Stimulated activated CD4-positive, alpha-beta T cell treated with anti-CD3 and anti-CD28 coated beads, TNF-alpha, amount 100 ng/mL, for 1 hour (primary cell): Measurements from ENCODE around the gene E2F2.

Source experiments
- DNase-seq, 3 donors: peaks; one replicate each; pipeline ENCODE4 v3.0.0-alpha.2; 2020; ENCODE audit warnings: low read depth in 3 of 3, low spot score in 1 of 3

Gene E2F2, protein sequence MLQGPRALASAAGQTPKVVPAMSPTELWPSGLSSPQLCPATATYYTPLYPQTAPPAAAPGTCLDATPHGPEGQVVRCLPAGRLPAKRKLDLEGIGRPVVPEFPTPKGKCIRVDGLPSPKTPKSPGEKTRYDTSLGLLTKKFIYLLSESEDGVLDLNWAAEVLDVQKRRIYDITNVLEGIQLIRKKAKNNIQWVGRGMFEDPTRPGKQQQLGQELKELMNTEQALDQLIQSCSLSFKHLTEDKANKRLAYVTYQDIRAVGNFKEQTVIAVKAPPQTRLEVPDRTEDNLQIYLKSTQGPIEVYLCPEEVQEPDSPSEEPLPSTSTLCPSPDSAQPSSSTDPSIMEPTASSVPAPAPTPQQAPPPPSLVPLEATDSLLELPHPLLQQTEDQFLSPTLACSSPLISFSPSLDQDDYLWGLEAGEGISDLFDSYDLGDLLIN

GRCh38 chr1:23530747-23531561 lies at the start of gene E2F2:
Gene E2F2, minus strand, starts transcription at chr1:23531233. Its CDS starts 440 bp downstream, at chr1:23530793.
- peak; percentile 58 to 66 (median 65) for DNase-seq

DNA sequence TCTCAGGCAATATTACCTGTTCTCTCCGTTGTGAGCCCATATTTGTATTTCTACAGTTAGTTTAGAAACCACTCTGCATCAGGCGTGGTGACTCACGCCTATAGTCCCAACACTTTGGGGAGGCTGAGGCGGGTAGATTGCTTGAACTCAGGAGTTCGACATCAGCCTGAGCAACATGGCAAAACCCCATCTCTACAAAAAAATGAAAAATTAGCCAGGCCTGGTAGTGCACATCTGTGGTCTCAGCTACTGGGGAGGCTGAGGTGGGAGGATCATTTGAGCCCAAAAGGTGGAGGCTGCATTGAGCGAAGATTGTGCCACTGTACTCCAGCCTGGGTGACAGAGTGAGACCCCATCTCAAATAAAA lies 47.9 kb upstream of the E2F2 start:
- no peak for DNase-seq

DNA sequence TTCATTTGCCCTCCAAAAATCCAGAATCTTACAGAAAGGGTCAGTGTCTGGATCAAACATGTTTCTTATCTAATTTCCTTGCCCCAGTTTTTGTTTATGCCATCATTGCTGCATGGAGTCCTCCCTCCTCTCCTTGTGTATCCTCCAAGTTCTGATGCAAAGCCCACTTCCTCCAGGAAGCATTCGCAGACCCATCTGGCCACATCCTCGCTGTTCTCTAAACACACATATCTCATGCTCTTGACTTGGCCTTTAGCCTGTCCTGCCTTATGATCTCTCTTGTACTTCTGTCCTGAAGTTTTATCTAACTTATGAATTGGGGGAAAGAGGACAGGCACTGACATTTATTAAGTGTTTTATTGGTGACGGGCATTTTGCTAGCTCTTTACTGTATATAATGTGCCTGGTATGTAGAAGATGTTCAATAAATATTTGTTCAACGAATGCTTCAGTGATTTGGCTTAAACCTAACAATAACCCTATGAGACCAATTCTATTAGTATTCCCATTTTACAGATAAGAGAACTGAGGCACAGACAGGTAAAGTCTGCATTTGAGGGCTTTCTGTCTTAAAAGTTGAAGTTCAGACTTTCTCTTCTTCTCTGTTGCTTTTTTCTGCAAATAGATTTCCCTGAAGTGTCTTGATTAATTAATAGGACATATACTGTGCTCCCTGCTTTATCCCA lies 47.4 kb upstream of the E2F2 start:
- no peak for DNase-seq

- DNase-seq, result no peak
Measured at GRCh38 chr1:23577056-23578004, 46.3 kb upstream of the E2F2 start.

GRCh38 chr1:23576338-23577055 lies 45.5 kb upstream of the E2F2 start:
- no peak for DNase-seq

GRCh38 chr1:23575226-23575810 lies 44.3 kb upstream of the E2F2 start:
- DNase-seq, result no peak

GRCh38 chr1:23574265-23574754 lies 43.3 kb upstream of the E2F2 start:
- no peak for DNase-seq

DNA sequence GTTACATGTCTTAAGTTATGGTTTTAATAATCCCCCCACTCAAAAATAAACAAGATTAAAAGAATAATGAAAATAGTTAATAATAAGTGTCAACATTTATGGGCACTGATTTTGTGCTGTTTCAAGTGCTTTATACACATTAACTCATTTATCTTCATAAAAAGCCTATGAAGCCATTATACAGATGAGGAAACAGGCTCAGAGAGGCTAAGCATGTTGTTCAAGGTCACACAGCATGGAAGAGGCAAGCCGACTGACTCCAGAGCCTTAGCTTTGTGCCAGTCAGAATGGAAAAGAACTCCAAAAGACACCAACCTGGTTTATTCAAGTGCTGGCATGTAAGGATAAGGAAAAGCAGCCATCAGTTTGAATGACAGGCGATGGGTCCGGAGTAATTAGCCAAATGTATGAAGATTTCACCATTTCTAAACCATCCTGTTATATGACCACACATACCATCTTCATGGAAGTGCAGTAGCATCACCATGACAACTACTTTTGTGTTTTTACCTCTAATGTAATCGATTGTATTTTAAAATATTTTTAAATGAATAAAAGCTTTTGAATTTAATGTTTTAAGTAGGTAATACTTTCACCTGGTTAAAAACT lies 42.6 kb upstream of the E2F2 start:
- DNase-seq, result no peak

GRCh38 chr1:23571465-23571864 lies 40.4 kb upstream of the E2F2 start:
- DNase-seq, result no peak

- DNase-seq, result no peak
Measured at GRCh38 chr1:23570001-23570691, 39.1 kb upstream of the E2F2 start.

DNA sequence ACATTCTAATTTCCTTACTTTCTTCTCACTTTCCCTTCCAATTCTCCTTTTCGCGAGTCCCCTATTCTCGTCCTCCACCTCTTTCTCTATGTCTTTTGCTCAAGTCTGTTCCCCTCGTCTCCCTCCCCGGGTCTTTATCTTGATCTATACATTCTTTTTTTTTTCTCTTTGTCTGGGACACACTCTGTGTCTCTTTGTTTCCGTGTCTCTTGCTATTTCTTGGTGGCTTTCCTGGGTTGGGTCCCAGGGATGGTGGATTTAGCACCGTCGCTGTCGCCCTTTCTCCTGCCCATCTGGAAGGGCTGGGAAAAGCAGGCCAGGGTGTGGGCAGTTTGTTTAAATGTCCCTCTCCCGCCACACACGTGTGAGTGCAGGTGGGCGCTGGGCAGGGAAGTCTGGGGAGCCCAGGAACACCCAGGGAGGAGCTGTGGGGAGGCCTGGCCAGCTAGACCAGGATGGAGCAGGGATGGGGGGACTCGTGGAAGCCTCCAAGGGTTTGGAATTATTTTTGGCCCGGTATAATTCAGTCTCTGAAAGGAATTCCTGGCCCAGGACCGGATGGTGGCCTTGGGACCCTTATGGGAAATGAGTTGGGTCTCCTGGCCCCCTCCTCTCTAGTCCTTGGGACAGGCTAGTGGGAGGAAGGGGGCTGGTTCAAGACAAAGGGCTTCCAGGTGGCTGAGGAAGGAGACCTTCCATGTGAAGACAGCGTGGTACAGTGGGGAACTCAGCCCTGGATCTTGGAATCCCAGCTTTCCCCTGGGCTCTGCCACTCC lies 37.8 kb upstream of the E2F2 start:
- DNase-seq, result no peak

DNA sequence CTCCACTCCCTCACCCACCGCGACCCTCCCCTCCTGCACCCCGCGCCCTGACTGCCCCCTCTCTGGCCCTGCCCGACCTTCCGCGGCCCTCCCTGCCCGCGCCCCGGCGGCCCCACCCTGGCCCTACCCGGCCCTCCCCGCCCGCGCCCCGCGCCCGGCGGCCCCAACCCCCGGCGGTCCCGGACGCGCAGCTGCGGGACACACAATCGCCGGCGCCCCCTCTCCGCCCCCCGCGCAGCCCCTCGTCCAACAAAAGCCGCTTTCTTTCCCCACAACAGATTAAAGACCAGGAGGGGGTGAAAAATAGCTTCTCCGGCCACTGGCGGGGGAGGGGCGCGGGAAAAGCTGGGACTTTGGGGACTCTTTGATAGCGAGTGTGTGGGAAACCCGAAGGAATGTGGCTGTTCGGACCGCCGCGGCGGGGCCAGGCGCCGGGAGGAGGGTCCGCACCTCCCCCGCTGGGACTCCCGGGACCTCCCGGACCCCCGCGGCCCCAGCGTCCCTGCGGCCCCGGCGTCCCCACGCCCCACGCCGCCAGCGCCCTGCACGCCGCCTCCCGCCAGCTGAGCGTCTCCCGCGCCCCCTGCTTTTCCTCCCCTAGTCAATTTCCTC lies 37.1 kb upstream of the E2F2 start:
- DNase-seq, result no peak

GRCh38 chr1:23567629-23567995 lies 36.6 kb upstream of the E2F2 start:
- no peak for DNase-seq

DNA sequence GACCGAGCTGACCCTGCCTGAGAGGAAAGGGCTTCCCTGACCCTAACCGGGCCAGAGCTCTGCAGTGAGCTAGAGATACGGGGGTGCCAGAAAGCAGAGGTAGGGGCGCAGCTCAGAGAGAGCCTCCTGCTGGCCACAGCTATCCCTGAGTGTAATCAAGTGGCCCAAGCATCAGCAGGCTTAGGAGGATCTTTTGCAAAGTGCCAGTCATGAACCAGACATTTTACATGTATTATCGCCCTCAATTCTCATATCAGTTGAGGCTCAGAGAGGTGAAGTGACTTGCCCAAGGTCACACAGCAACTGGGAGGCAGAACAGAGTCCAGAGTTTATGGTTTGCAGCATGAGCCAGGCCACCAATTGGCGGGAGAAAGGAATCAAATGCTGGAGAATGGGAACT lies 35.3 kb upstream of the E2F2 start:
- DNase-seq, result no peak

DNA sequence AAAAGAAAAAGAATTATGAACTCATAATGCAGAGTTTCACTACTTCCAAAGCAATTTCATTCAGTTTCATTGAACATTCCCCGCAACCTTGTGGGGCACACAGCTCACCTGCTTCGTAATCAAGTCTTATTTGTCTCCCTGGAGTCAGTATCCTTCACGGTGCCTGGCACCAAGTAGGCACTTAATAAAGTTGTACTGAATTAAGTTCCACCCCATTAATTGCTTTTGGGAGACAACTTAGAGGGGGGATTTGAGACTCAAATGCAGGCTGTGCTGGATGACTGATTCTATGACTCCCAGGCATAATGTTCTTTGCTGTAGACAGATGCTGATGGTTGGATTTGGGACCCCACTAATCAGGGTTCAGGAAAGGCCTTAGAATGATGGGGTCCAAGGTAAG lies 34.7 kb upstream of the E2F2 start:
- no peak for DNase-seq

GRCh38 chr1:23564529-23565122 lies 33.6 kb upstream of the E2F2 start:
- no peak for DNase-seq
